ENCODE measurements around the gene MTHFSD.

DNA sequence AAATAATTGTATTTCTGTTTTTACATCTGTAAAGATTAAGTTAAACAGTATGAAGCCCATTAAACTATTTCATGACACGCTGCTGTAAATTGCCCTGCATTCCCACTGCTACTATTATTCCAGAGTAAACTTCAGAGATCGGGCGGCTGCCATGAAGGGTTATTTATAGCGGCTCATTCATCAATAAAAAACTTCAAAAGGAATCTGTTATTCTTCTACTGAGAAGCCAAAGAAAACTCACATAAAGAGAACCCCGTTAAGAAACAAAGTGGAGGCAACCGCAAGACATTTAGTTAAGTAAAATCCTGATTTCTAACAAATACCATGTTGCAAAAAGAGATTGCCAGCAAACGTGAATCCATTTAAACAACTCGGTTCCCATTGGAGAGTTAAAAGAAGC lies 39.7 kb upstream of the MTHFSD start:
- TF ChIP-seq POLR2A (IDR thresholded peaks at IDR 0.05; ENCODE audit: low read depth, low read length) (no peak), MYC (IDR thresholded peaks at IDR 0.05; ENCODE audit: low read depth, low read length) (no peak), POLR2AphosphoS5 (IDR thresholded peaks at IDR 0.05; ENCODE audit: insufficient read depth, low read depth, low read length) (no peak), GATA2 (IDR thresholded peaks at IDR 0.05; ENCODE audit: insufficient read depth, insufficient read length, low read depth, low read length) (no peak)
- TF ChIP-seq, protein P1, sequence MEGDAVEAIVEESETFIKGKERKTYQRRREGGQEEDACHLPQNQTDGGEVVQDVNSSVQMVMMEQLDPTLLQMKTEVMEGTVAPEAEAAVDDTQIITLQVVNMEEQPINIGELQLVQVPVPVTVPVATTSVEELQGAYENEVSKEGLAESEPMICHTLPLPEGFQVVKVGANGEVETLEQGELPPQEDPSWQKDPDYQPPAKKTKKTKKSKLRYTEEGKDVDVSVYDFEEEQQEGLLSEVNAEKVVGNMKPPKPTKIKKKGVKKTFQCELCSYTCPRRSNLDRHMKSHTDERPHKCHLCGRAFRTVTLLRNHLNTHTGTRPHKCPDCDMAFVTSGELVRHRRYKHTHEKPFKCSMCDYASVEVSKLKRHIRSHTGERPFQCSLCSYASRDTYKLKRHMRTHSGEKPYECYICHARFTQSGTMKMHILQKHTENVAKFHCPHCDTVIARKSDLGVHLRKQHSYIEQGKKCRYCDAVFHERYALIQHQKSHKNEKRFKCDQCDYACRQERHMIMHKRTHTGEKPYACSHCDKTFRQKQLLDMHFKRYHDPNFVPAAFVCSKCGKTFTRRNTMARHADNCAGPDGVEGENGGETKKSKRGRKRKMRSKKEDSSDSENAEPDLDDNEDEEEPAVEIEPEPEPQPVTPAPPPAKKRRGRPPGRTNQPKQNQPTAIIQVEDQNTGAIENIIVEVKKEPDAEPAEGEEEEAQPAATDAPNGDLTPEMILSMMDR (IDR thresholded peaks at IDR 0.05; ENCODE audit: extremely low read depth in 1 of 2, insufficient read depth in 1 of 2, low read depth in 1 of 2, low read length in 2 of 2) = no peak
